Astrocyte (in vitro differentiated cells and primary cell): Measurements from ENCODE around the gene NLGN1. TPM values are rescaled to one million over a fixed set of nuclear protein-coding genes. Genes with fewer than 3 reads are reported as not detected.

Experiments
- DNase-seq: peaks from one replicate; pipeline ENCODE4 v3.0.0-alpha.2; 2010; ENCODE audit warnings: low read depth
- FAIRE-seq: peaks from 2 replicates; lab custom pipeline; 2011; peaks lifted over from hg19 to GRCh38; lab: Jason Lieb, UNC
- H2AFZ ChIP-seq: 2 replicates; pipeline ENCODE4 v1.6.0; 2012; ENCODE audit warnings: low read depth, low read length, inconsistent platforms
- H3K27ac ChIP-seq: 2 replicates; pipeline ENCODE4 v1.5.1; 2011; ENCODE audit warnings: low read depth, low read length, inconsistent platforms
- H3K27me3 ChIP-seq: 2 replicates; pipeline ENCODE4 v1.6.0; 2011; ENCODE audit warnings: low read length, inconsistent platforms; ENCODE audit not compliant: insufficient read depth
- H3K36me3 ChIP-seq: 2 replicates; pipeline ENCODE4 v1.5.1; 2011; ENCODE audit warnings: low read length, inconsistent platforms; ENCODE audit not compliant: insufficient read depth
- H3K4me1 ChIP-seq: 2 replicates; pipeline ENCODE4 v1.5.1; 2011; ENCODE audit warnings: low read length, inconsistent platforms; ENCODE audit not compliant: insufficient read depth
- H3K4me2 ChIP-seq: 2 replicates; pipeline ENCODE4 v1.6.0; 2012; ENCODE audit warnings: low read length, inconsistent platforms
- H3K4me3 ChIP-seq: 2 replicates; pipeline ENCODE4 v1.5.1; 2011; ENCODE audit warnings: low read depth, mild to moderate bottlenecking, low read length, inconsistent platforms; ENCODE audit not compliant: insufficient read depth
- H3K79me2 ChIP-seq: 2 replicates; pipeline ENCODE4 v1.6.0; 2012; ENCODE audit warnings: mild to moderate bottlenecking, low read length, inconsistent platforms; ENCODE audit not compliant: insufficient read depth
- H3K9ac ChIP-seq: 2 replicates; pipeline ENCODE4 v1.6.0; 2012; ENCODE audit warnings: mild to moderate bottlenecking, low read length, inconsistent platforms
- H3K9me3 ChIP-seq: 2 replicates; pipeline ENCODE4 v1.5.1; 2012; ENCODE audit warnings: low read depth, mild to moderate bottlenecking, low read length, inconsistent platforms; ENCODE audit not compliant: insufficient read depth
- H4K20me1 ChIP-seq: 2 replicates; pipeline ENCODE4 v1.6.0; 2012; ENCODE audit warnings: low read length, inconsistent platforms; ENCODE audit not compliant: insufficient read depth
- H3K27ac Mint-ChIP-seq: one replicate; pipeline ENCODE4 v1.8.0; 2021; ENCODE audit warnings: mild to moderate bottlenecking, mixed read lengths; ENCODE audit not compliant: unreplicated experiment
- H3K27me3 Mint-ChIP-seq: one replicate; pipeline ENCODE4 v1.8.0; 2021; ENCODE audit warnings: low read depth, mixed read lengths; ENCODE audit not compliant: unreplicated experiment
- H3K36me3 Mint-ChIP-seq: one replicate; pipeline ENCODE4 v1.8.0; 2021; ENCODE audit warnings: low read depth, mixed read lengths; ENCODE audit not compliant: unreplicated experiment
- H3K4me1 Mint-ChIP-seq: one replicate; pipeline ENCODE4 v1.8.0; 2021; ENCODE audit warnings: low read depth, mixed read lengths; ENCODE audit not compliant: unreplicated experiment
- H3K4me3 Mint-ChIP-seq: one replicate; pipeline ENCODE4 v1.8.0; 2021; ENCODE audit warnings: mild to moderate bottlenecking, moderate library complexity, mixed read lengths; ENCODE audit not compliant: unreplicated experiment
- H3K9me3 Mint-ChIP-seq: one replicate; pipeline ENCODE4 v1.8.0; 2021; ENCODE audit warnings: mild to moderate bottlenecking, mixed read lengths; ENCODE audit not compliant: unreplicated experiment
- CTCF ChIP-seq: IDR thresholded peaks from 2 replicates; pipeline ENCODE4 v1.5.1; 2011; ENCODE audit warnings: low read depth, mild to moderate bottlenecking, inconsistent platforms, low read length, moderate library complexity; ENCODE audit not compliant: insufficient read depth
- EZH2 ChIP-seq: IDR thresholded peaks from 2 replicates; pipeline ENCODE4 v1.6.1; 2012; ENCODE audit warnings: mild to moderate bottlenecking, low read length, inconsistent platforms; ENCODE audit not compliant: insufficient read depth
- total RNA-seq: library from RNA; stranded (reverse); gene quantifications from 2 replicates; pipeline ENCODE4 v1.2.1, GENCODE V29; 2021

Gene NLGN1
- total RNA-seq, 1 donor from 2014 or later: 1.2 TPM

- Mint-ChIP-seq H3K4me1 (no peaks in the 10 kb centered on the region), H3K4me3 (no peak overlapping the region), H3K36me3 (no peaks in the 10 kb centered on the region), H3K9me3 (no peaks in the 10 kb centered on the region), H3K27me3 (no peaks in the 10 kb centered on the region), H3K27ac (no peak overlapping the region)
- H4K20me1 ChIP-seq: no peaks in the 10 kb centered on the region
- no peak overlapping the region for H3K9ac ChIP-seq
- FAIRE-seq (no peak), DNase-seq (no peak)
- no peak for TF ChIP-seq CTCF
- TF ChIP-seq EZH2: no peak
- no peaks in the 10 kb centered on the region for H3K27me3 ChIP-seq
- no peak overlapping the region for H2AFZ ChIP-seq
- no peak overlapping the region for H3K4me2 ChIP-seq
- H3K36me3 ChIP-seq: no peaks in the 10 kb centered on the region
- no peaks in the 10 kb centered on the region for H3K4me1 ChIP-seq
- H3K79me2 ChIP-seq: no peaks in the 10 kb centered on the region
- H3K9me3 ChIP-seq: no peaks in the 10 kb centered on the region
- no peak overlapping the region for H3K4me3 ChIP-seq
- no peak overlapping the region for H3K27ac ChIP-seq
Measured at GRCh38 chr3:173644086-173645082, 246.8 kb downstream of the NLGN1 start.

GRCh38 chr3:173650596-173650995 is 253.1 kb downstream of the NLGN1 start:
- no peaks in the 10 kb centered on the region for H3K4me1 Mint-ChIP-seq
- no peaks in the 10 kb centered on the region for H3K27me3 Mint-ChIP-seq
- TF ChIP-seq EZH2 (no peak), CTCF (no peak)
- no peak for DNase-seq
- no peak overlapping the region for H3K27ac ChIP-seq
- no peaks in the 10 kb centered on the region for H3K36me3 Mint-ChIP-seq
- no peaks in the 10 kb centered on the region for H3K36me3 ChIP-seq
- H4K20me1 ChIP-seq: no peaks in the 10 kb centered on the region
- H3K9me3 ChIP-seq: no peaks in the 10 kb centered on the region
- no peak overlapping the region for H3K27ac Mint-ChIP-seq
- no peaks in the 10 kb centered on the region for H3K27me3 ChIP-seq
- H2AFZ ChIP-seq: no peak overlapping the region
- no peak overlapping the region for H3K4me2 ChIP-seq
- peaks cover 5% of the 10 kb centered on the region for H3K9me3 Mint-ChIP-seq
- H3K4me3 Mint-ChIP-seq: no peak overlapping the region
- FAIRE-seq: no peak
- H3K4me3 ChIP-seq: no peak overlapping the region
- H3K9ac ChIP-seq: no peak overlapping the region
- H3K4me1 ChIP-seq: no peaks in the 10 kb centered on the region
- no peaks in the 10 kb centered on the region for H3K79me2 ChIP-seq

- Histone ChIP-seq H2AFZ (no peak overlapping the region), H3K4me2 (no peak overlapping the region), H3K79me2 (no peaks in the 10 kb centered on the region), H3K9me3 (no peaks in the 10 kb centered on the region), H3K4me3 (no peak overlapping the region), H3K27me3 (no peaks in the 10 kb centered on the region), H3K9ac (no peak overlapping the region), H3K4me1 (no peaks in the 10 kb centered on the region), H3K36me3 (no peaks in the 10 kb centered on the region), H3K27ac (no peak overlapping the region), H4K20me1 (no peaks in the 10 kb centered on the region)
- peaks cover 8% of the 10 kb centered on the region for H3K9me3 Mint-ChIP-seq
- DNase-seq (peak; percentile 33), FAIRE-seq (no peak)
- no peaks in the 10 kb centered on the region for H3K27me3 Mint-ChIP-seq
- H3K27ac Mint-ChIP-seq: no peak overlapping the region
- TF ChIP-seq CTCF (no peak), EZH2 (no peak)
- no peaks in the 10 kb centered on the region for H3K36me3 Mint-ChIP-seq
- no peaks in the 10 kb centered on the region for H3K4me1 Mint-ChIP-seq
- no peak overlapping the region for H3K4me3 Mint-ChIP-seq
Measured at GRCh38 chr3:173652093-173652492, 254.5 kb downstream of the NLGN1 start.
